ENCODE results near the gene PILRB. TPM values are rescaled to one million over a fixed set of nuclear protein-coding genes. Genes with fewer than 3 reads are reported as not detected.

PILRB gene
- total RNA-seq, 1 experiment from 2014 or later = 73.2 TPM

- intact Hi-C loops (cut with micrococcal nuclease; ENCODE audit: unreplicated experiment) = no loop called here
- H3K9me3 ChIP-seq (ENCODE audit: control insufficient read depth, insufficient read depth, low read depth, low read length) = no peaks in the 10 kb centered on the region
- POLR2A ChIA-PET = no interaction called here
- no peaks in the 10 kb centered on the region for H3K4me1 ChIP-seq (ENCODE audit: control insufficient read depth, insufficient read depth, low read length)
- in situ Hi-C loops (cut with HindIII; ENCODE audit: low pct_unique_long_range_greater_than_20kb, low sequenced_read_pairs) = no loop called here
- H3K27me3 ChIP-seq (ENCODE audit: control insufficient read depth, insufficient read depth, low read length) = no peaks in the 10 kb centered on the region
- DNase-seq (ENCODE audit: low read depth, low spot score) (no peak), ATAC-seq (no peak)
- no peaks in the 10 kb centered on the region for H3K36me3 ChIP-seq (ENCODE audit: control insufficient read depth, insufficient read depth, low read length)
- TF ChIP-seq SIN3A (IDR thresholded peaks at IDR 0.05; ENCODE audit: borderline replicate concordance, insufficient read depth, low read depth, low read length) (no peak), TCF7L2 (IDR thresholded peaks at IDR 0.05; ENCODE audit: low read depth, low read length) (no peak), REST (IDR thresholded peaks at IDR 0.05; ENCODE audit: insufficient read depth in 1 of 2, low read depth in 2 of 2, low read length in 1 of 2) (no peak), POLR2AphosphoS5 (IDR thresholded peaks at IDR 0.05; ENCODE audit: low read depth, low read length) (no peak), CTCF (IDR thresholded peaks at IDR 0.05) (no peak)
- H3K4me3 ChIP-seq (ENCODE audit: low read depth in 2 of 2, low read length in 2 of 2) = no peak overlapping the region
- BruUV-seq (replicated peaks) = no TSS peak
- CTCF ChIA-PET = no interaction called here
- no peak overlapping the region for H3K27ac ChIP-seq (ENCODE audit: low read length)
Observed at GRCh38 chr7:100387695-100388094, 29.8 kb downstream of the PILRB start.

GRCh38 chr7:100389437-100390088, 31.6 kb downstream of the PILRB start:
- ATAC-seq = no peak
- BruUV-seq (replicated peaks) = no TSS peak

More at GRCh38 chr7:100389437-100390088, 31.6 kb downstream of the PILRB start:
- no peaks in the 10 kb centered on the region for H3K36me3 ChIP-seq (ENCODE audit: control insufficient read depth, insufficient read depth, low read length)
- no peaks in the 10 kb centered on the region for H3K4me1 ChIP-seq (ENCODE audit: control insufficient read depth, insufficient read depth, low read length)
- no peak overlapping the region for H3K27ac ChIP-seq (ENCODE audit: low read length)
- DNase-seq (ENCODE audit: low read depth, low spot score) = no peak
- no peaks in the 10 kb centered on the region for H3K27me3 ChIP-seq (ENCODE audit: control insufficient read depth, insufficient read depth, low read length)
- ChIA-PET CTCF (no interaction called here), POLR2A (no interaction called here)
- TF ChIP-seq SIN3A (IDR thresholded peaks at IDR 0.05; ENCODE audit: borderline replicate concordance, insufficient read depth, low read depth, low read length) = no peak
- TF ChIP-seq POLR2AphosphoS5 (IDR thresholded peaks at IDR 0.05; ENCODE audit: low read depth, low read length) = no peak
- no peak for TF ChIP-seq REST (IDR thresholded peaks at IDR 0.05; ENCODE audit: insufficient read depth in 1 of 2, low read depth in 2 of 2, low read length in 1 of 2)
- TF ChIP-seq TCF7L2 (IDR thresholded peaks at IDR 0.05; ENCODE audit: low read depth, low read length) = no peak
- no peak for TF ChIP-seq CTCF (IDR thresholded peaks at IDR 0.05)
- H3K4me3 ChIP-seq (ENCODE audit: low read depth in 2 of 2, low read length in 2 of 2) = no peak overlapping the region
- no peaks in the 10 kb centered on the region for H3K9me3 ChIP-seq (ENCODE audit: control insufficient read depth, insufficient read depth, low read depth, low read length)
- in situ Hi-C loops (cut with HindIII; ENCODE audit: low pct_unique_long_range_greater_than_20kb, low sequenced_read_pairs) (no loop called here), intact Hi-C loops (cut with micrococcal nuclease; ENCODE audit: unreplicated experiment) (no loop called here)
